GDM1 (cell line): Measurements from ENCODE around the gene RHOT2.

Experiments
- DNase-seq: peaks from one replicate; lab custom pipeline; 2025; lab: John Stamatoyannopoulos, UW

RHOT2 gene

DNA sequence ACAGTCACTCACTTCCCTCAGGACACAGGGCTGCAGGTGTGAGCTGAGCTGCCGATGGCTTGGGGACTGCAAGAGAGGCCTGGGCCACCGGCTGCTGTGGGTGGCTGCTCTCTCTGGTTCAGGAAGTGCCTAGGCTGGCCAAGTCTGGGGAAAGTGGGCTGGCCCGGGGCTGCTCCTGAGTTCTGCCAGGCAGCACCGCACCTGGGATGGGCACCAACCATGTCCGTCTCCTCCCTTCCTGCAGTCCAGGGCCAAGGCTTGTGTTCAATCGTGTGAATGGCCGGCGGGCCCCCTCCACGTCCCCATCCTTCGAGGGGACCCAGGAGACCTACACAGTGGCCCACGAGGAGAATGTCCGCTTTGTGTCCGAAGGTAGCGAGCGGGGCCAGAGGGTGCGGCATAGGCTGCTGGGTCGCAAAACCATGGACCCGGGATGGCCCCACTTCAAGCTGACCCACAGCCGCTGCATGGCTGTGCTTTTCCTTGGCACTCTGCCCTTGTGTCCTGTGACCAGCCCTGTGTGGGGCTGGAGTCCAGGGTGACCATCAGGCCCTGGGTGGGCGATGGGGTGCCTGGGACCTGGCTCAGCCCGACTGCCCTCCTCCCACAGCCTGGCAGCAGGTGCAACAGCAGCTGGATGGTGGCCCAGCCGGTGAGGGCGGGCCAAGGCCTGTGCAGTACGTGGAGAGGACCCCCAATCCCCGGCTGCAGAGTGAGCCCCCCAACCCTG is 20.6 kb upstream of the RHOT2 start:
- DNase-seq, result no peak

DNA sequence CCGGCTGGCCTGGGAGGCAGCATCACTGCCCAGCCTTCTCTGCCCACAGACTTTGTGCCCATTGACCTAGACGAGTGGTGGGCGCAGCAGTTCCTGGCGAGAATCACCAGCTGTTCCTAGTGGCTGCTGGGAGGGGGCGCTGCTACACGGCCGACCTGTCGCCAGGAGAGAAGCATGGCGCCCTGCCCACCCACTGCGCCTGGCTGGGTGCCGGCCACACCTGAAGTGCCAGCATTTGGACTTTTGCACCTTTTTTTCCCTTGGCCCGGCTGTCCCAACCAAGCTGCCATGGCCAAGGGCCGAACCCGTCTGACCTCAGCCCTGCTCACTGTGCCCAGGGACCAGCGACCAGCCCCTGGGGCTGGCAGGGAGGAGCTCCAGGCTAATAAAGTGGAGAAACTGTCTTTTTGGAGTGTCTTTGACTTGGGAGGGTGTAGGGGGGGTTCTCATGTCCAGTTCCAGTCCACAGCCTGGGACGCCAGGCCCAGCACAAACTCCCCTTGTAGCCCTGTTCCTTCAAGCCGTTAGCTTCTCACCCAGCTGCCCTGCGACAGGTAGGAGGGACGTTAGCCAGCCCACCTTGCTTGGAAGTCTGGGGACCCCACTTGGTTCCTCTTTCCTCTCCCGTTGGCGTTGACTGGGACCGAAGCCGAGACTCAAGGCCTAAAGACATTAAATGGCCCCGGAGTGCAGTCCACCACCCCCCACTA is 19.7 kb upstream of the RHOT2 start:
- DNase-seq, result peak; percentile 19

DNA sequence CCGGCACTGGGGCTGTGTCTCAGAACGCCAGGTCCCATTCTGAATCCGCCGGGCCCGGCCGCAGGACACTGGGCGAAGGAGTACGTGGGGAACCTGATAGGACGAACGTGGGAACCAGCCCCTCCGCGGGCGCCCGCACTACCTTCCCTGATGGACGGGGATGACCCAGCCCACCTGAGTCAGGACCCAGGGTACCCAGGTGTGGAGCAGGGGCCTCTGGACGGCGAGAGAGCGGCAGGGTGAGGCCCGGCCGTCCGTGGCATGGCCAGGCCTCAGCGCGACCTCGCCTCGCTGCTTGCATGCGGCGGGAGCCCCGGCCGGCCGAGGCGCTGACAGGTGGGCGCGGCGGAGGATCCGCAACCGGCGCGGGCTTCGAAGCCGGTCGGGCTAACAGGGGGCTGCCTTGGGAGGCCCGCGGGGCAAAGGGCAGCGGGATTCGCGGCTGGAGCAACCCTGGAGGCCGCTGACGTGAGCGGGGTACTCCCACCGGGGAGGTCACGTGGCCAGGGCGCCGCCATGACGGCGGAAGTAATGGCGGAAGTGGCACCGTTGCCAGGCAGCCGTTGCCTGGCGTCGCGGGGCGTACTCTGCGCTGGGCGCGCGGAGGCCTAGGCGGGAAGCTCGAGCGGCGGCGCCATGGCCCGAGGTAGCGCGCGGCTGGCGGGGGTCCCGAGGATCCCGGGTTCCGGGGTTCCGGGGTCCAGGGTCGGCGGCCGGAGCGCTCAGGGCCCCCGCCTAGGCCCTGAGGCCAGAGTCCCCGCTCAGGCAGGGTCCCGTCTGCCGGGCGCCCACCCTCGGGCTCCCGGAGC is 18.9 kb upstream of the RHOT2 start, which contains the start of gene WDR90:
TSS of gene WDR90 (plus strand) at position 585 of the 809 bp plus-strand sequence. CDS start at position 637, 52 bp downstream.
- DNase-seq, result peak; percentile 87

DNA sequence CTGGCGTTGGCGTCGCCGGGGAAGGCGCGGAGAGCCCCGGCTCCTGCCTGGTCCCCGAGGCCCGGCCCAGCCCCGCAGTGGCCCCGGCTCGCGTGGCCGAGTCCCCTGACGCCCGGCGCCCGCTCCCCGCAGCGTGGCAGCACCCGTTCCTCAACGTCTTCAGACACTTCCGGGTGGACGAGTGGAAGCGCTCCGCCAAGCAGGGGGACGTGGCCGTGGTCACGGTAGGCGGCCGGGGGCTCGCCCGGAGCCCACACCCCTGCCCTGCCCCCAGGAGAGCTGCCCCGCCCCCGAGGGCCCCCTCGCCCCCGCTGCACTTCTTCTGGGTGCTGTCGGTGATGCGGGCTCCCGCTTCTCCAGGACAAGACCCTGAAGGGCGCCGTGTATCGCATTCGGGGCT is 18.3 kb upstream of the RHOT2 start:
- no peak for DNase-seq

DNA sequence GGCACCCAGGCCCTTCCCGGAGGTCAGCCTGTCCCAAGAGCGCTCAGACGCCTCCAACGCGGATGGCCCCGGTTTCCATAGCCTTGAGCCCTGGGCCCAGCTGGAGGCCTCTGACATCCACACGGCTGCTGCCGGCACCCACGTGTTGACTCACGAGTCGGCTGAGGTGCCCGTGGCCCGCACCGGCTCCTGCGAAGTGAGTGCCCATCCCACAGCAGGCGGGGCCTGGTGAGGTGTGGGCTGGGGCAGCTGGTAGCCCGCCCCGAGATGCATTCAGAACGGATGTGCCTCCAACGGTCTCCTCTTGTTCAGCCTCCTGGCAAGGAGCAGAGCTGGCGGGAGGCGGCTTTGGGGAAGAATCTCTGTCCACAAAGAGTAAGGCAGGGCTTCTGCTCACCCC is 16.1 kb upstream of the RHOT2 start:
- DNase-seq, result no peak

DNA sequence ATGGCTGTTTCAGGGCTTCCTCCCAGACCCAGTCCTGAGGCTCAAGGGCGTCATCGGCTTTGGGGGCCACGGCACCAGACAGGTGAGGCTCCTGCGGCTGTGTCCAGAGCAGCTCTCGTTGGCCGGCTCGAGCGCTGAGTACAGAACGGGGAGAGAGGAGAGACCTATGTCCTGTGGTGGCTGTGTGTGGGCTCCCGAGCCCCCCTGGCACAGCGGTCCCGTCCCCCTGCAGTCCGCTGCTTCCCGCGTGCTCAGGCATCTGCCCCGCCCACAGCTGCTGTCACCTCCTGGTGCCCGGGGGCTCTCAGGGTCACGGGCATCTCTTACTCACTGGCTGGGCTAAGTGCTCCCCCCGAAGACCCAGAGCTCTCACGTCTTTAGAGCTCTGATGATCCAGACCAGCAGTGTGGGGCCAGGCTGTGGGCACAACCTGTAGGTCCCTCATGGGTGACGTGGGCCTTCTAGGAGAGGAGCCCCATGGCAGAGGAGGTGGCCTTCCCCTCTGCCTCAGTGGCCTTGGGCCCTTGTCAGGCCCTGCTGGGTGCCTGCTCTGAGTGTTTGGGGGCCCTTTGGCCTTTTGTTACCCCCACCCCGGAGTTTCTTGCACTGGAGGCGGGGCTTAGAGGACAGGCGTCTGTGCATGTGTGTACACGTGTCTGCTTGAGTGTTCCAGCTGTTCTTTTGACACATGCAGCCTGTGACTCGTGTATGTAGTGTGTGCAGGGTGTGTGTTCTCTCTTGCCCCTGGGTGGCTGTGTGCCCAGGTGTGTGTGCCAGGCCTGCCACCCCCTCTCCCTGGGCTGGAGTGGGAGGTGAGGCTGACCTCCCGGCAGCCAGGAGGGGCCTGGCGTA is 15.3 kb upstream of the RHOT2 start:
- no peak for DNase-seq

DNA sequence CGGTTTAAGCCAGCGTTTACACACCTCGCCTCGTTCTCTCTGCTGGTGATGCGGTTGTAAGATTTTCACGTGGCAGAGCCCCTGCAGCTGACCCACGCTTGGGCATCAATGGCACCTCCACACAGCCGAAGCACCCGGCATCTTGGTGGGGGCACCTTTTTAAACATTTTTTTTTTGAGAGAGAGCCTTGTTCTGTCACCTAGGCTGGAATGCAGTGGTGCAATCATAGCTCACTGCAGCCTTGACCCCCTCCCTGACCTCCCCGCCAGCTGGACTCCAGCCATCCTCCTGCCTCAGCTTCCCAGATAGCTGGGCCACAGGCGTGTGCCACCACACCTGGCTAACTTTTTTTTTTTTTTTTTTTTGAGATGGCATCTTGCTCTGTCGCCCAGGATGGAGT is 13.9 kb upstream of the RHOT2 start:
- DNase-seq, result no peak

DNA sequence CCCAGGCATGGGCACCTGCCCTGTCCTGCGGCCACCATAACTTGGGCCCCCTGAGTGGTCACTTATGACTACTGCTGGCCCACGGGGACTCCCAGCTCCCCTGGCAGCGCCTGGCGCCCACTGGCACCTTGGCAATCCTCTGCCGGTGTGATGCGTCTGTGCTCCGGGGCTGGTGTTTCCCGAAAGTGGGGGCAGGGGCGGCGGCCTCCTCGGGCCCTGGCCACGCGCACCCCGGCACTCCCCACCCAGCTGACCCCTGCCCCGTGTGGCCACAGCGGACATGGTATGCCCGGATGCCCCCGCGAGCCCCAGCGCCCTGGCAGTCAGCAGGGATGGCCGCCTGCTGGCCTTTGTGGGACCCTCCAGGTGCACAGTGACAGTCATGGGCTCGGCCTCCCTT is 10.4 kb upstream of the RHOT2 start:
- DNase-seq, result no peak

DNA sequence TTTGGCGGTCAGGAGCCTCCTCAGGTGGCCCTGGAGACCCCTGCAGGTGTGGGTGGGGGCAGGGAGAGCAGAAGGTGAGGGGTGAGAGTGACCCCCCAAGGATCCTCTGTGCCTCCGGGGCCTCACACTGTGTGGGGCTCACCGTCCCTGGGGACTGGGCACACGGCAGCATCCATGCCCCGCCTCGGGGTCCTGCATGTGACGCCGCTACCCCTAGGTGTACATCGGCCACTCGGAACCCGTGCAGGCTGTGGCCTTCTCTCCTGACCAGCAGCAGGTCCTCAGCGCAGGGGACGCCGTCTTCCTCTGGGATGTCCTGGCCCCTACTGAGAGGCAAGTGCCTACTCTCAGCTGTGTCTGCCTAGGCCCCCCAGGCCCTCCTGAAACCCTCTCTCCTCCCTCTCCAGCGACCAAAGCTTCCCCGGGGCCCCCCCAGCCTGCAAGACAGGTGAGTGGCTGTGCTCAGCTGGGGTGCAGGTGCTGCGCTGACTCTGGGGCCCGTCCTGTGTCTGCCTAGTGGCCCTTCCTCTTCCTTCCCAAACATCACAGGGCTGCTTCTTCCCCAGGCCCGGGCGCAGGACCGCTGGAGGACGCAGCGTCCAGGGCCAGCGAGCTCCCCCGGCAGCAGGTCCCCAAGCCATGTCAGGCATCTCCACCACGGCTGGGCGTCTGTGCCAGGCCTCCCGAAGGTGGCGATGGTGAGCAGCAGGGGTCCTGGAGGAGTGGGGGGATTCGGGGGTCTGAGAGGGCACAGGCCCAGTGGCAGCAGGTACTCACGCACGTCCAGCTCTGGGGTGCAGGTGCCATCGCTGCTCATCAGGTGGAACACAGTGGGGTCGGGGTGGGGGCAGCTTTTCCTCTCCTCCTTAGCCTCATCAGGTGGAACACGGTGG is 9.0 kb upstream of the RHOT2 start:
- no peak for DNase-seq

DNA sequence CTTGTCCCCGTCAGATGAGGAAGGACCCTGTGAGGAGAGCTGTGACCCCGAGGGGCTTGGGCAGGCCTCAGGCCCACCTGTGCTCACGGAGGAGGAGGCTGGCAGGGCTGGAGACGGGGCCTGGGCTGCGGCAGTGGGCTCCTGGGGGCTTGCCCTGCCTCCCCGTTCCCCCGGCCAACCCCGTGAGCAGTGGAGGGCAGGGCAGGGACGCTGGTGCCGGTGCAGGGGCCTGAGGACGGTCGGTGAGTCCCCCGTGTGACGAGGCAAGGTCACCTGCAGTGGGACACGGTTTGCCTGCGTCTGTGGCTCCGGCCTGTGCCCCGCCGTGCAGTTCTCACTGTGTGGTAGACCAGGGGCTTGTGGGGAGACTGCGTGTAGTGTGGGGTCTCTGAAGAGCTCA is 8.3 kb upstream of the RHOT2 start:
- no peak for DNase-seq

DNA sequence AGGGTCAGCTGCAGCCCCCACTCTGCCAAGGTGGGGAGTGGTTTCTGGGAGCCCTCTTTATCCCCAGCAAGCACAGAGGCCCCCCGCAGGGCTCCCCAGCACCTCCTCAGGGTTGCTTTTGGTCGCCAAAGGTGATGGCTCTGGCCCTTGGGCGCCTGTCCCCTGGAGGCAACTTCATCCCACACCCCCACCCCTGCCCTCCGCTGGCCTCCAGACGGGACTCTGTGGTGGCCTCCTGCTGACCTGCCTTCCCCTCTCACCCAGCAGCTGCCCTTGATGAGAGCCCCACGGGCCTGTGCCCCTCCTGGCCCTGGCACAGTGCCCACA is 7.8 kb upstream of the RHOT2 start:
- DNase-seq, result no peak

DNA sequence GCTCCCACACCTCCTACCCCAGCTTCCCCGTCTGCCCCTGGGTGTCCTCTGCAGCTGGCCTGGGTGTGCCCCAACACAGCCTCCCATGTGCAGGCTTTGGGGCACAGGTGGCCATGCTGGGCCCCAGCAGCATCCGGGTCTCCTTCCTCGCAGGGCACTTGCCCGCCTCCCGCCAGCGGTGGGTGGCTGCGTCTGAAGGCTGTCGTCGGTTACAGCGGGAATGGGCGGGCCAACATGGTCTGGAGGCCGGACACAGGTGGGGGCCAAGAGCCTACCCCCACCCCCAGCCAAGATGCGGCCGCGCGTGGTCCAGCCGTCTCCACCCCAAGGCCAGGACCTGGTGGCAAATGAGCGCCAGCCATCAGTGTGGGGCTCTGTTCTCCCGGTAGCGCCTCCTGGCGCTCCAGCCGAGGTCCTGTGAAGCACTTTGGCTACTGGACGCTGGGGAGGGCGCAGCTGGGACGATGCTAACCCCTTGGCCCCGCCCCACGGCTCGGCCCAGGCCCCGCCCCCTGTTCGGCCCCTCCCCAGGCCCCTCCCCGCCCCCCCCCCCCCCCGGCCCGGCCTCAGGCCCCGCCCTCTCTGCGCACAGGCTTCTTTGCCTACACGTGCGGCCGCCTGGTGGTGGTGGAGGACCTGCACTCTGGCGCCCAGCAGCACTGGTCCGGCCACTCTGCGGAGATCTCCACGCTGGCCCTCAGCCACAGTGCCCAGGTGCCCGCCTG is 7.3 kb upstream of the RHOT2 start:
- DNase-seq, result no peak

DNA sequence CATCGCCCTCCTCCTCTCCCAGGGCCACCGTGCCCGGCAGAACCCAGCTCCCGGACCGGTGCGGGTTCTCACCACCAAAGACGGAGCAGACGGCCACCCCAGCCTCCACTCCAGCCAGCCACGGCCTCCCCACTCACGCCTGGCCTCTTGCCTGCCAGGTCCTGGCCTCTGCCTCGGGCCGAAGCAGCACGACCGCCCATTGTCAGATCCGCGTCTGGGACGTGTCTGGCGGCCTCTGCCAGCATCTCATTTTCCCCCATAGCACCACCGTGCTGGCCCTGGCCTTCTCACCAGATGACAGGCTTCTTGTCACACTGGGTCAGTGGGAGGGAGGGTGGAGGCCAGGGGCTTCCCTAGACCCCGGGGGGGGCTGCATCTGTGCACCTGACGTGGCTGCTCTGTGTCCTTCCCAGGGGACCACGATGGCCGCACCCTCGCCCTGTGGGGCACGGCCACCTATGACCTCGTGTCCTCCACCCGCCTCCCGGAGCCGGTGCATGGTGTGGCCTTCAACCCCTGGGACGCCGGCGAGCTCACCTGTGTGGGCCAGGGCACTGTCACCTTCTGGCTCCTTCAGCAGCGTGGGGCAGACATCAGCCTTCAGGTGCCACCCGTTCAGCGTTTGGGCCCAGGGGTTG is 6.6 kb upstream of the RHOT2 start:
- no peak for DNase-seq

DNA sequence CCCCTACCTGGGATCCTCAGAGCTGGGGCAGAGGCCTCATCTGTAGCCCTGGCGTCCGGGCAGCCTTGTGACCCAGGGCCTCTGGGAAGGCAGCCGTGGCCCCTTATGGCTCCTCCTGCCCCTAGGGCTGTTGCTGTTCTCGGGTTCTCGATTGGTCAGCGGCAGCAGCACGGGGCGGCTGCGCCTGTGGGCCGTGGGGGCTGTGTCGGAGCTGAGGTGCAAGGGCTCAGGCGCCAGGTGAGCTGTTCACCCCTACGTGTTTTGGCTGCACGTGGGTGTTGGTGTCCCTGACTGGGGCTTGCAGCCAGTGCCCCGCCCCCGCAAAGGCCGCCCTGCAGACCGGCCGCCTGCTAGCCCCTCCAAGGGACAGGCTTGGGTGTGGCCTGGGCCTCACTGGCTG is 5.8 kb upstream of the RHOT2 start:
- no peak for DNase-seq

DNA sequence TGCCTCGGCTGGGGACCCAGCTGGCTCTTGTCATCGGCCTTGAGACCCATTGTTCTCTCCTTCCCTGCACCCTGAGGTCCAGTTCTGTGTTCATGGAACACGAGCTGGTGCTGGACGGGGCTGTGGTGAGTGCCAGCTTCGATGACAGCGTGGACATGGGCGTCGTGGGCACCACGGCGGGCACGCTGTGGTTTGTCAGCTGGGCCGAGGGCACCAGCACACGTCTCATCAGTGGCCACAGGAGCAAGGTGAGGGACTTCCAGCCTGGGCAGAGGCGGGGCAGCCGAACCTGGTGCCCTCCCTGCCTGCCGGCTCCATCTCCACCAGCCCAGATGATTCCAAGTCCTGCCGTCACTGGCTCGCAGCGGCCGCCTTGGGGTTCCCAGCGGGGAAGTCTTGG is 5.3 kb upstream of the RHOT2 start:
- no peak for DNase-seq

DNA sequence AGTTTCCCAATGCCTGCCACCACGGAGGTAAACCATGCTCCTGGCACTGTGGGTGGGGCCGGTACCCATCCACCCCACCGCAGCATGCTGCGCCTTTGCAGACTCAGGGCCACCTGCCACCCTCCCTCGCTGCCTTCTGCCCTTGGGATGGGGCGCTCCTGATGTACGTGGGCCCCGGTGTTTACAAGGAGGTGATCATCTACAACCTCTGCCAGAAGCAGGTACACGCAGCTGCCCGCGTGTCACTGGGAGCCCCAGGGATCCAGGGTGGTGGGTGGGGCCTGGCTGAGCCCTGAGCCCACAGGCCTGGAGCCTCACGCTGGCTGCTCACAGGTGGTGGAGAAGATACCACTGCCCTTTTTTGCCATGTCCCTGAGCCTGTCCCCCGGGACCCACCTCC is 1.4 kb upstream of the RHOT2 start:
- DNase-seq, result no peak

DNA sequence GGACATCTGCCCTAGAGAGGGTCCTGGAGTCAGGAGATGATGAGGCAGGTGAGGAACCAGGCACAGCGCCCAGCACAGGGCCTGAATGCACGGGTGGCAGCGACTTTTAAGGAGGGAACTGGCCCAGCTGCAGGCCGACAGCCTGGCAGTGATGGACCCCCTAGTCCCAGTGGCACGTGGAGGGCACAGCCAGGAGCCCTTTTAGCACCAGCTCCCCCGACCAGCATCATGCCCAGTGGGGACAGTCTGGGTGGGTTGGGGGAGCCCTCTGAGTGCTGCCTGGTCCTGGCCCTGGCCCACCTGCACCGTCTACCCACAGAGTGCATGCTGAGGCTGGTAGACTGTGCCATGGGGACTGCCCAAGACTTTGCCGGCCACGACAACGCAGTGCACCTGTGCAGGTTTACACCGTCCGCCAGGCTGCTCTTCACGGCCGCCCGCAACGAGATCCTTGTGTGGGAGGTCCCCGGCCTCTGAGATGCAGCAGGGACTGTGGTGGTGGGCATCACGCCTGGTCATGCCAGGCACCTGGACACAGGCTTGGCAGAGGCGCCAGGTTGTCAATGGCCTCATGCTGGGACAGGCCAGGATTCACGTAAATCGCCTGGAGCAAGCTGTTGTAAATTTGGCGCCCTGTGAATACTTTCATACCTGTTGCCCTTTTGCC is 686 bp upstream of the RHOT2 start:
- DNase-seq, result no peak

DNA sequence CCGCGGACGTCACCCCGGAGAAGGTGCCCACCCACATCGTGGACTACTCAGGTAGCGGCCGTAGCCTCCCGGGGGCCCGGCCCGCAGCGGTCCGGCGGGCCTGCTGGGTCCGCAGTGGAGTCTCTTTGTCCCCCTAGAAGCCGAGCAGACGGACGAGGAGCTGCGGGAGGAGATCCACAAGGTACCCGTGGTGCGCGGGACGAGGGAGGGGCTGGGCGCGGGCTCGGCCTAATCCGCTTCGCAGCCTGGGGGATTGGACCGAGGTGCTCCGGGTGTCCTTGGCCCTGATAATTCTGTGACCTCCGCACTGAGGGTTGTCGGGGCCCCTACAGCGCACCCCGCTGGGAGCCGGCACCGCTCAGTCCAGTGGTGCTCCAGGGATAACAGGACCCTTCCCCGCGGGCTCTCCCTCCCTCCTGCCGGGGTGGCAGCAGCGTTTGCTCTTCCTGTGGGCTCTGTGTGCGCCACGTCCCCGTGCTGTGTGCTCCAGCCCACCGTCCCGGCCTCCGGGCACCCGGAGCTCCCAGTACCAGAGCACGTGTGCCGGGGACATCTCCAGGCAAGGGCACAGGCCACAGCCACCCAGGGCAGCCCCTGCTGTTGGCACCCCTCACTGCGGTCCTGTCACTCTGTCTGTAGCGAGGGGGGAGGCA is 713 bp downstream of the RHOT2 start:
- no peak for DNase-seq

DNA sequence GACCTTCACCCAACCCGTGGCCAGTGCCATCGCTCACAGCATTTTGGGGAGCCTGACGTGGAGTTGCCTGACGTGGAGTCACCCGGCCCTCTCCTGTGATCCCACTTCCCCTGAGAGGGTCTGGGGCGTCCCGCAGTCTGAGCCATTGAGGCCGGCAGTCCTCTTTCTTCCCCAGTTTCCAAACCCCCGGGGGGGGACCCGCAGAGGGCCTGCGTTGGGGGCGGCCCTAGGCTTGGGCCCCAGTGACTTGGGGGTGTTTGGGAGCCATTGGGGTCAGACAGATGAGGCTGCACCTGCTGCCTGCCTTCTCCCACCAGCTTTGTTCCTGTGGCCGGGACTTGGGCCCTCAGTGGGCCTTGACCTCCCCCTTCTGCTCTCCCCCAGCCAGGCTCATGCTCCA is 1.7 kb downstream of the RHOT2 start:
- no peak for DNase-seq
